OCI-LY1 (cell line): ENCODE results near the gene LHX2.

Source experiments
- H2AFZ ChIP-seq: fragments of 200-600 bp; sonication (generic), shearing (Covaris generic); 2 replicates; pipeline ENCODE4 v1.6.0; 2014; ENCODE audit warnings: antibody characterized with exemption, mild to moderate bottlenecking, low read length
- H3F3A ChIP-seq: fragments of 200-600 bp; sonication (generic), shearing (Covaris generic); 2 replicates; pipeline ENCODE4 v1.6.0; 2014; ENCODE audit warnings: mild to moderate bottlenecking, antibody characterized with exemption, low read length, moderate library complexity; ENCODE audit not compliant: insufficient read depth
- H3K27ac ChIP-seq: fragments of 200-600 bp; sonication (generic); 2 replicates; pipeline ENCODE4 v1.5.1; 2014; ENCODE audit warnings: low read length, mixed run types, mild to moderate bottlenecking, low read depth; ENCODE audit not compliant: poor library complexity, severe bottlenecking
- H3K27me3 ChIP-seq: fragments of 200-600 bp; sonication (generic); 2 replicates; pipeline ENCODE4 v1.6.0; 2014; ENCODE audit warnings: antibody characterized with exemption, mild to moderate bottlenecking, low read length, moderate library complexity; ENCODE audit not compliant: insufficient read depth
- H3K36me3 ChIP-seq: fragments of 200-600 bp; sonication (generic); 2 replicates; pipeline ENCODE4 v1.6.1; 2014; ENCODE audit warnings: mild to moderate bottlenecking, antibody characterized with exemption, low read length, moderate library complexity, mixed read lengths; ENCODE audit not compliant: insufficient read depth
- H3K4me1 ChIP-seq: fragments of 200-600 bp; sonication (generic); 2 replicates; pipeline ENCODE4 v1.5.1; 2014; ENCODE audit warnings: mild to moderate bottlenecking, low read length, moderate library complexity; ENCODE audit not compliant: insufficient read depth, severe bottlenecking
- H3K4me2 ChIP-seq: fragments of 200-600 bp; sonication (generic), shearing (Covaris generic); 2 replicates; pipeline ENCODE4 v1.6.1; 2014; ENCODE audit warnings: low read length
- H3K4me3 ChIP-seq: fragments of 200-600 bp; sonication (generic); 2 replicates; pipeline ENCODE4 v1.5.1; 2014; ENCODE audit warnings: low read length, low read depth, mild to moderate bottlenecking, mixed read lengths; ENCODE audit not compliant: poor library complexity, severe bottlenecking
- H3K79me2 ChIP-seq: fragments of 200-600 bp; shearing (Covaris generic); 2 replicates; pipeline ENCODE4 v1.6.1; 2016; ENCODE audit warnings: mixed run types, low read length, mixed read lengths; ENCODE audit not compliant: insufficient read depth
- H3K9ac ChIP-seq: fragments of 200-600 bp; sonication (generic), shearing (Covaris generic); 2 replicates; pipeline ENCODE4 v1.6.1; 2014; ENCODE audit warnings: mild to moderate bottlenecking, low read length, mixed read lengths
- H3K9me2 ChIP-seq: fragments of 200-600 bp; sonication (generic), shearing (Covaris generic); 2 replicates; pipeline ENCODE4 v1.6.1; 2014; ENCODE audit warnings: low read depth, mild to moderate bottlenecking, low read length, mixed read lengths
- H3K9me3 ChIP-seq: fragments of 200-600 bp; shearing (Covaris generic); 2 replicates; pipeline ENCODE4 v1.6.1; 2014; ENCODE audit warnings: low read length, mixed read lengths
- H4K20me1 ChIP-seq: fragments of 200-600 bp; sonication (generic), shearing (Covaris generic); 2 replicates; pipeline ENCODE4 v1.6.0; 2016; ENCODE audit warnings: mild to moderate bottlenecking, low read length; ENCODE audit not compliant: insufficient read depth
- EZH2 ChIP-seq: fragments of 200-600 bp; sonication (generic), shearing (Covaris generic); IDR thresholded peaks from 2 replicates; pipeline ENCODE4 v1.8.0; 2017; ENCODE audit warnings: borderline replicate concordance, mixed run types, mild to moderate bottlenecking, antibody characterized with exemption, low read length, moderate library complexity, mixed read lengths
- TF ChIP-seq, protein P1 (sequence below): fragments of 200-600 bp; sonication (generic), shearing (Covaris generic); IDR thresholded peaks from 2 replicates; pipeline ENCODE4 v1.5.1; 2017; ENCODE audit warnings: mild to moderate bottlenecking, antibody characterized with exemption, low read length, moderate library complexity, mixed read lengths

The LHX2 gene

DNA sequence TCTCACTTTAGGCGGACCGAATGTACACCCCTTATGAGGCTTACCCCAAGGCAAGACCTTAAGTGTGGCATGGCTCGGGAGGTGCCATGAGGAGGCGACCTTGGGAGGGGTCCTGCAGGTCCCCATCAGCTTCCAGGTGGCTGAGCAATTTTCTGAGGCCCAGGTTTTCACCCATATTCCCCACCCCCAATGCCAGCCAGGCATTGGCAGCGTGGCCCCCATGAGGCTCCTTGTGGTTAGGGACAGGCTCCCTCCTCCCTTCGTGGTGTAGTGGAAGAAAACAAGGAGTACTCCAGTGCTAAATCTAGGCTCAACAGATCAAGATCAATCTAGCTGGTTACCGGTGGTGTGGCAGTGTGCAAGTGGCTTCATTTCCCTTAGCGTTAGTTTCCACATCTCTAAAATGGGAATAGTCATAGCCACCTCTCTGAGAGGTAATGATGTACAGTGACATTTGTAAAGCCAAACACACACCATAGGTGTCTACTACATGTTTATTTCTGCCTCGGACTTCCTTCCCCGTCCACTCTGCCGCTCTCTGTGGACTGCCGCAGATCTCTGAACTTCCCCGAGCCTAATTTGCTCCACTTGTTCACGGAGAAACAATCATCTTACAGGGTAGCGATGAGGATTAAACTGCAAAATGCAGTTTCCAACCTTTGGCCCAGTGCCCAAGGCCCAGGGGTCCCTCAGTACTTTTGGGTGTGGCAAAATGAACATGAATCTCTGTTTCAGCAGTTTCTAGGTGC, 8.4 kb downstream of the LHX2 start:
- no peaks in the 10 kb centered on the region for H3F3A ChIP-seq
- peaks cover 9% of the 10 kb centered on the region for H3K4me1 ChIP-seq
- no peaks in the 10 kb centered on the region for H3K36me3 ChIP-seq
- no peaks in the 10 kb centered on the region for H4K20me1 ChIP-seq
- no peak overlapping the region for H2AFZ ChIP-seq
- TF ChIP-seq, protein P1, sequence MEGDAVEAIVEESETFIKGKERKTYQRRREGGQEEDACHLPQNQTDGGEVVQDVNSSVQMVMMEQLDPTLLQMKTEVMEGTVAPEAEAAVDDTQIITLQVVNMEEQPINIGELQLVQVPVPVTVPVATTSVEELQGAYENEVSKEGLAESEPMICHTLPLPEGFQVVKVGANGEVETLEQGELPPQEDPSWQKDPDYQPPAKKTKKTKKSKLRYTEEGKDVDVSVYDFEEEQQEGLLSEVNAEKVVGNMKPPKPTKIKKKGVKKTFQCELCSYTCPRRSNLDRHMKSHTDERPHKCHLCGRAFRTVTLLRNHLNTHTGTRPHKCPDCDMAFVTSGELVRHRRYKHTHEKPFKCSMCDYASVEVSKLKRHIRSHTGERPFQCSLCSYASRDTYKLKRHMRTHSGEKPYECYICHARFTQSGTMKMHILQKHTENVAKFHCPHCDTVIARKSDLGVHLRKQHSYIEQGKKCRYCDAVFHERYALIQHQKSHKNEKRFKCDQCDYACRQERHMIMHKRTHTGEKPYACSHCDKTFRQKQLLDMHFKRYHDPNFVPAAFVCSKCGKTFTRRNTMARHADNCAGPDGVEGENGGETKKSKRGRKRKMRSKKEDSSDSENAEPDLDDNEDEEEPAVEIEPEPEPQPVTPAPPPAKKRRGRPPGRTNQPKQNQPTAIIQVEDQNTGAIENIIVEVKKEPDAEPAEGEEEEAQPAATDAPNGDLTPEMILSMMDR: no peak
- no peak for TF ChIP-seq EZH2
- peaks cover 5% of the 10 kb centered on the region; the same call in 1 of the 2 replicates for H3K27me3 ChIP-seq
- no peak overlapping the region for H3K9ac ChIP-seq
- no peaks in the 10 kb centered on the region for H3K9me3 ChIP-seq
- no peak overlapping the region for H3K4me3 ChIP-seq
- no peaks in the 10 kb centered on the region for H3K79me2 ChIP-seq
- no peak overlapping the region for H3K4me2 ChIP-seq
- no peaks in the 10 kb centered on the region for H3K9me2 ChIP-seq
- H3K27ac ChIP-seq: no peak overlapping the region

DNA sequence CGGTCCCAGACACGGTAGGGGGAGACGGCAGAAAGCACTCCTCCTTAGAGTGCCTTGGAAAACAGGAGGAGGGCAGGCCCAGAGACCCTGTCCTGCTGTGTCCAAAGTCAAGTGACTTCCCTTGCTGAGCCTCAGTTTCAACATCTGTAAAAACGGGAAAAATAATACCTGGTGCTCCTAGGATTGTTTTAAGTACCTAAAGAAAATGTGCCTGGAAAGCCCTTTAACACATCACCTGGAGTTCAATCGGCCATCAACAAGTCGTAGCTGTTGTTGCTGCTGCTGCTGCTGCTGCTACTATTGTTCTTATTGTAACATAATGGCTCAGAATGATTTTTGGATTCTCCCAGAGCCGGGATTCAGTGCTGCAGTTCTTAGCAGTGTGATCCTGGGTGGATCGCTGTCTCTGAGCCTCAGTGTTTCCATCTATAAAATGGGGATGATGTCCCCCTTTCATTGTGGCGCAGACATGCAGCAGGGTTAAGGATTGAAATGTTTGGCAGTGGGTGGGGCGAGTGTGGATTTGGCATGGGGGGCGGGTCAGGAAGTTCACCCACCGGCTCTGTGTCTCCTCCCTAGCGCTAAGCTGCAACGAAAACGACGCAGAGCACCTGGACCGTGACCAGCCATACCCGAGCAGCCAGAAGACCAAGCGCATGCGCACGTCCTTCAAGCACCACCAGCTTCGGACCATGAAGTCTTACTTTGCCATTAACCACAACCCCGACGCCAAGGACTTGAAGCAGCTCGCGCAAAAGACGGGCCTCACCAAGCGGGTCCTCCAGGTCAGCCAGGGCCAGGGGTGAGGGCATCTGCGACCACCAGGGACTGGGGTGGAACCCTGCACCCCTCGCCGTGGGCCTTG, 9.2 kb downstream of the LHX2 start:
- Histone ChIP-seq H3K79me2 (no peaks in the 10 kb centered on the region), H3K4me2 (peak overlapping the region; percentile 41), H3K9ac (no peak overlapping the region), H3F3A (no peaks in the 10 kb centered on the region), H3K9me3 (no peaks in the 10 kb centered on the region), H2AFZ (no peak overlapping the region), H3K4me1 (peaks cover 9% of the 10 kb centered on the region), H3K27me3 (peaks cover 5% of the 10 kb centered on the region; the same call in 1 of the 2 replicates), H3K36me3 (no peaks in the 10 kb centered on the region), H3K27ac (no peak overlapping the region), H4K20me1 (no peaks in the 10 kb centered on the region), H3K4me3 (no peak overlapping the region), H3K9me2 (no peaks in the 10 kb centered on the region)
- TF ChIP-seq, protein P1: no peak
- no peak for TF ChIP-seq EZH2

DNA sequence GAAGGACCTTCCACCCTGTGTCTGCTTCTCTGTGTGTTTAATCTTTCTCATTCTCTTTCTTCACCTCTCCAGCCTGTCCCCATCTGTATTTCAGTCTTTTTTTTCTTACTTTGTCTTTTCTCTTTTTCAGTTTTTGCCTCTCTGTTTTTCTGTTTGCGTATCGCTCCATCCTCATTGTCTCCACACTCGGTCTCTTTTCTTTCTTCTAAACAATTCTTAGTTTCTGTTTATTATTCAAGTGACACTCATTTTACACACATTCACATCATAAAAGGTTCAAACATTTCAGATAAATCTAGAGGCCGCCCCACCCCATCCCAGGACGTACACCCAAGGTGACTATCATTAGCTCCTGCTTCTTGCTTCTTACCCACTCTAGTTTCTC, 9.8 kb downstream of the LHX2 start:
- no peak overlapping the region for H3K9ac ChIP-seq
- H3K4me2 ChIP-seq: peak overlapping the region; percentile 41
- H3K27ac ChIP-seq: no peak overlapping the region
- no peaks in the 10 kb centered on the region for H3K9me2 ChIP-seq
- H2AFZ ChIP-seq: no peak overlapping the region
- H3K36me3 ChIP-seq: no peaks in the 10 kb centered on the region
- H3F3A ChIP-seq: no peaks in the 10 kb centered on the region
- H4K20me1 ChIP-seq: no peaks in the 10 kb centered on the region
- TF ChIP-seq, protein P1: no peak
- no peak for TF ChIP-seq EZH2
- H3K79me2 ChIP-seq: no peaks in the 10 kb centered on the region
- H3K4me3 ChIP-seq: no peak overlapping the region
- H3K4me1 ChIP-seq: peaks cover 9% of the 10 kb centered on the region
- peaks cover 5% of the 10 kb centered on the region; the same call in 1 of the 2 replicates for H3K27me3 ChIP-seq
- no peaks in the 10 kb centered on the region for H3K9me3 ChIP-seq
